HUES6 (cell line): Measurements from ENCODE around the gene ANAPC2.

ENCODE experiments used
- H3K27ac ChIP-seq: 2 replicates; pipeline ENCODE4 v1.7.0; 2013; ENCODE audit warnings: low read depth, mild to moderate bottlenecking, low read length, inconsistent platforms
- H3K27me3 ChIP-seq: 2 replicates; pipeline ENCODE4 v1.6.1; 2013; ENCODE audit warnings: low read length; ENCODE audit not compliant: control insufficient read depth, insufficient read depth
- H3K36me3 ChIP-seq: 2 replicates; pipeline ENCODE4 v1.6.1; 2013; ENCODE audit warnings: low read length; ENCODE audit not compliant: control insufficient read depth, insufficient read depth
- H3K4me1 ChIP-seq: 2 replicates; pipeline ENCODE4 v1.6.1; 2013; ENCODE audit warnings: low read length; ENCODE audit not compliant: control insufficient read depth, insufficient read depth
- H3K4me3 ChIP-seq: 2 replicates; pipeline ENCODE4 v1.5.1; 2013; ENCODE audit warnings: low read depth, low read length
- H3K9ac ChIP-seq: one replicate; pipeline ENCODE4 v1.6.1; 2013; ENCODE audit warnings: mild to moderate bottlenecking, low read length
- H3K9me3 ChIP-seq: 2 replicates; pipeline ENCODE4 v1.6.1; 2013; ENCODE audit warnings: low read depth, low read length; ENCODE audit not compliant: control insufficient read depth, insufficient read depth

ANAPC2 gene

DNA sequence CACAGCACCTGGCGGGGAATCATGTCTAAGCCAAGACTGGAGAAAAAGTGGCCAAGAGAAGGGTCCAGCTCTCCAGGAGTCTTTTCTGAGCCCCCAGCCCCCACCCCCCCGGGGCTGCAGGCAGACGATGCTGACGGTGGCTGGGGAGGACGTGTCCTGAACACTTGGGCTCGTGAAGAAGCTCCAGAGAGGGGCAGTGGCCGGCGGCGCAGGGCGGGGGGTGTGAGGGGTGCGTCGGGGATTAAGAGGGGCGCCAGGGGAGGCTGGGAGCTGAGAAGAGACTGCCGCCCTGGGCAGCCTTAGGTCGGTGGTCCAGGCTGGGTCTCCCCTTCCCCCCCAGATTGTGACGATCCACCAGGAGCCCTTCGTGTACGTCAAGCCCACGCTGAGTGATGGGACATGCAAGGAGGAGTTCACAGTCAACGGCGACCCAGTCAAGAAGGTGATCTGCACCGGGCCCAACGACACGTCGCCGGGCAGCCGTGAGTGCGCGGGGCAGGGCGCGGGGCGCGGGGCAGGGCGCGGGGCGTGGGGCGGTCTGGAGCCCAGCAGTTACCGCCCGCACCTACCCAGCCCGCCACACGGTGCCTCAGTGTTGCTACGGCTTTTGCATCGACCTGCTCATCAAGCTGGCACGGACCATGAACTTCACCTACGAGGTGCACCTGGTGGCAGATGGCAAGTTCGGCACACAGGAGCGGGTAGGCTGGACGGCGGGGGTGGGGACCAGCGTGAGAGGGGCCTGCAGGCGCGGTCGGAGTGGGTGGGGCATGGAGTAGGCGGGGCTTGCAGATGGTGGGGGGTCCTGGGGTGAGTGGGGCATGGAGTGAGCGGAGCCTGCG is 27.4 kb downstream of the ANAPC2 start:
- Histone ChIP-seq H3K27me3 (peaks cover 99% of the 10 kb centered on the region), H3K36me3 (no peaks in the 10 kb centered on the region), H3K9me3 (no peaks in the 10 kb centered on the region), H3K27ac (no peak overlapping the region), H3K9ac (no peak overlapping the region), H3K4me3 (peak overlapping the region; percentile 46), H3K4me1 (peaks cover 6% of the 10 kb centered on the region; the same call in 1 of the 2 replicates)

DNA sequence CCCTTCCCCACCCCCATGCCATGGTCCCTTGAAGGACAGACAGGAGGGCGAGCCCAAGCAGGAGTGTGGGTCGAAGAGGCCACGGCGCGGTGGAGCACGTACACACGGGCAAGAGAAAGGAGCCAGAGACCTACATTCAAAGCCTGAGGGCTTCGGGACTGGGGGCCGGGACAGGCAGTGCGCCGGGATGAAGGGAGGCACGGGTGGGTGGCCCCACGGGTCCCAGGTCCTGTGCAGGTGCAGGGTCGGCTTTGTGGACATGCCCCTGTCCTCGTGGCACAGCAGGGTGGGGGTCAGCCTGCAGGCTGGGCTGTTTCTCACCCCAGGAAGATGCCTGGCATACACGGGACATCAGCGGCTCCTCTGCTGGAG is 28.3 kb downstream of the ANAPC2 start:
- Histone ChIP-seq H3K27ac (no peak overlapping the region), H3K27me3 (peaks cover 99% of the 10 kb centered on the region), H3K9ac (no peak overlapping the region), H3K36me3 (no peaks in the 10 kb centered on the region), H3K4me1 (peaks cover 6% of the 10 kb centered on the region; the same call in 1 of the 2 replicates), H3K4me3 (no peak overlapping the region), H3K9me3 (no peaks in the 10 kb centered on the region)

DNA sequence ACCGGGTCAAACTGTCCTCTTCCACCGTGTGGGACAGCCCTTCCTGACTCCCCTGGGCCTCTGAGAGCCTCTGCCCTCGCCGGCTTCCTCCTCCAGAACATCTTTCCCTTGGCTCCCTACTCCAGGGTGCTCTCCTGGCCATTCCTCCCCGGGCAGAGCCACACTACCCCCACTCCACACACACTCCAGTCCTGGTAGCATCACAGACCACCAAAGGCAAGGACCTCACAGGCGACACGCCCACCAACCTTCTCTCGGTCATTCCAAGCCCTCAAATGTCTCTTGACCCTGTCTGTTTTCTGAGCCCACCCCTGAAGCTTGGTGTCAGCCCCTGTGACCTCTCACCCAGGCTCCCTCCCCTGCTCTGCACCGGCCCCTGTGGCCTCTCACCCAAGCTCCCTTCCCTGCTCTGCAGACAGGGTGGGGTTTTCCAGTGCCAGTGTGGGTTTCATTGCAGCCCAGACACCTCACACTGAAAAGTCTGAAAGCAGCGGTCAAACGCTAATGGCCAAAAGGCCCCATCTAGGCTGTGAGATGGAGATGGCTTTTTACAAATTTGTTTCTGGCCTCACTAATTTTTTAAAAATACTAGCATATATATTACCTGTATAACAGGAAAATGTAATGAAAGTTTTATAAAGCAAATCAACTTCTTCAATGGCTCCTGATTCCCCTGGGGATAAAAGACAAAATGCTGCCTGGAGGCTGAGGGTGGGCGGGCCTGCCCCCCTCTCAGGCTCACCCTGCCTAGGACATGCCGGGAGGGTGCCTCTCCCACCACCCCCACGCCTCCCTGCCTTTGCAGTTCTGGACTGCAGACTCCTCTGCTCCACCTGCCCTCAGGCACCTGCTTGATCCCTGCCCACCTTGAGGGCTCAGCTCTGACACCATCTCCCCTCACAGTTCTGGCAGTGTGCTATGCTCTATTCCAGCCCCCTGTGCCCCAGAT is 29.0 kb downstream of the ANAPC2 start:
- Histone ChIP-seq H3K27ac (no peak overlapping the region), H3K4me1 (peaks cover 6% of the 10 kb centered on the region; the same call in 1 of the 2 replicates), H3K9ac (no peak overlapping the region), H3K4me3 (no peak overlapping the region), H3K36me3 (no peaks in the 10 kb centered on the region), H3K27me3 (peaks cover 98% of the 10 kb centered on the region), H3K9me3 (no peaks in the 10 kb centered on the region)

DNA sequence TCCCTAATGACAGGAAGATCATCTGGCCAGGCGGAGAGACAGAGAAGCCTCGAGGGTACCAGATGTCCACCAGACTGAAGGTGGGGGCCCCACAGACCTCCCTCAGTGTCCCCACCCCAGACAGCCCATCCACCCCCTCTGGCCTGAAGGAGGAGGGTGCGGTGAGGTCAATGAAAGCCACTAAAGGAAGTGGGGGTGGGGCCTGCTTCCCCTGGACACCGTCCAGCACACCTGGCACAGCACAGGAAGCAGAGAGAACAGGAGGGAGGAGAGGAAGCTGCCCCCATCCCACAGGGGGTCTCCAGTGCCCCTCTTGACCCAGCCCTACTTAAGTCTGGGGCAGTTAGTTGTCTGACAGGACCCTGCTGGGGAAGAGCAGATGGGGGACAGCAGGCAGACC is 29.7 kb downstream of the ANAPC2 start:
- H3K9me3 ChIP-seq = no peaks in the 10 kb centered on the region
- H3K36me3 ChIP-seq = no peaks in the 10 kb centered on the region
- no peak overlapping the region for H3K4me3 ChIP-seq
- no peak overlapping the region for H3K9ac ChIP-seq
- H3K27ac ChIP-seq = no peak overlapping the region
- H3K27me3 ChIP-seq = peaks cover 90% of the 10 kb centered on the region
- H3K4me1 ChIP-seq = peaks cover 6% of the 10 kb centered on the region; the same call in 1 of the 2 replicates

DNA sequence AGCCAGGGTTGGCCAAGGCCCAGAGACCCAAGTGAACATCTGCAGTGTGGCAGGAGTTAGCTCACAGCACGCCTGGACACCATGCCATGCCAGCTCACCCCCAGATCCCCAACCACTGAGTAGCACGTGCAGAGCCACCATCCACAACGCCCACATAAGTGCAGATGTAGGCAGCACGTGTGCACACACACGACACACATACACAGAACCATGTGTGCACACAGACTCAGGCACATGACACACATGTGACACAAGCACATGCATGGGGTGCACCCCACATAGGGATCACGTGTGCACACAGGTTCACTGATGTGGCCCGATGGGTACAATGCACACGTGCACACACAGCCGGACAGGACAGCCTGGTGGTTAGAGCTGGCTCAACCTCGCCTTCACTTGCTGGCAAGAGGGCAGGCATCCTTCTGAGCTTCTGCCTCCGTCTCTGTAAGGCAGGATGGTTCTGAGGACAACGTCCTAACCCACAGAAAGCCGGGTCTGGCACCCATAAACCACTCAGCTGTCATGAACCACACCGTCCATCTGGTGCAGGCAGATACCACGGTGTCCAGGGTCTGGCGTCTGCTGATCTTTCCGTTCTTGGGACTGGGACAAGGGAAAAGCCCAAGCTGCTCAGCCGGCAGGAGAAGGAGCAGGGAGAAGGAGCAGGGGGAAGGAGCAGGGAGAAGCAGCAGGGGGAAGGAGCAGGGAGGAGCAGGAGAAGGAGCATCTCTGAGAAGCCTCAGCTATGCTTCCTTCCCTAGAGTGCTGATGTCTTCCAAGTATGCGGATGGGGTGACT is 30.5 kb downstream of the ANAPC2 start:
- H3K4me3 ChIP-seq = no peak overlapping the region
- H3K4me1 ChIP-seq = peaks cover 6% of the 10 kb centered on the region; the same call in 1 of the 2 replicates
- H3K9me3 ChIP-seq = peaks cover 6% of the 10 kb centered on the region; the same call in 1 of the 2 replicates
- H3K27me3 ChIP-seq = peaks cover 82% of the 10 kb centered on the region
- no peak overlapping the region for H3K9ac ChIP-seq
- no peaks in the 10 kb centered on the region for H3K36me3 ChIP-seq
- H3K27ac ChIP-seq = no peak overlapping the region

DNA sequence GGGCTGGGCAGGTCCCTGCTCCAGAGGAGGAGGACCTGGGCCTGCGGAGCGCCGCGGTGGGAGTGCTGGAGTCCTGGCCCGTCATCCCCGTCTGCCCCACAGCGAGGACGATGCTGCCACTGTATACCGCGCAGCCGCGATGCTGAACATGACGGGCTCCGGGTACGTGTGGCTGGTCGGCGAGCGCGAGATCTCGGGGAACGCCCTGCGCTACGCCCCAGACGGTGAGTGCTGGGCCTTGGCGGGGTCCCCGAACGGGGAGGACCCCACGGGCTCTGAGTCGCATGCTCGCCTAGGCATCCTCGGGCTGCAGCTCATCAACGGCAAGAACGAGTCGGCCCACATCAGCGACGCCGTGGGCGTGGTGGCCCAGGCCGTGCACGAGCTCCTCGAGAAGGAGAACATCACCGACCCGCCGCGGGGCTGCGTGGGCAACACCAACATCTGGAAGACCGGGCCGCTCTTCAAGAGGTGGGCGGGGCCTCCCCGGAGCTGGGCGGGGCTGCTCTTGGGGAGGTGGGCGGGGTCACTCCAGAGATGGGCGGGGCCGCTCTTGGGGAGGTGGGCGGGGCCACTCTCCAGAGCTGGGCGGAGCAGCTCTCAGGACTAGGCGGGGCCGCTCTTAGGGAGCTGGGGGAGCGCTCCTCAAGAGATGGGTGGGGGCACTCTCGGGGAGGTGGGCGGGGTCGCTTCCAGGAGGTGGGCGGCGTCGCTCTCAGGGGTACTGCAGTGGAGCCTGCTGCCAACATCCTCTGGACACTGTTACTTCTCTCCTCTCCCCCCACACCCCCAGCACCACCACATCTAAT is 31.6 kb downstream of the ANAPC2 start:
- Histone ChIP-seq H3K36me3 (no peaks in the 10 kb centered on the region), H3K27me3 (peaks cover 72% of the 10 kb centered on the region), H3K9me3 (peaks cover 7% of the 10 kb centered on the region; the same call in 1 of the 2 replicates), H3K27ac (no peak overlapping the region), H3K9ac (no peak overlapping the region), H3K4me3 (peak overlapping the region; percentile 64), H3K4me1 (peaks cover 6% of the 10 kb centered on the region; the same call in 1 of the 2 replicates)

DNA sequence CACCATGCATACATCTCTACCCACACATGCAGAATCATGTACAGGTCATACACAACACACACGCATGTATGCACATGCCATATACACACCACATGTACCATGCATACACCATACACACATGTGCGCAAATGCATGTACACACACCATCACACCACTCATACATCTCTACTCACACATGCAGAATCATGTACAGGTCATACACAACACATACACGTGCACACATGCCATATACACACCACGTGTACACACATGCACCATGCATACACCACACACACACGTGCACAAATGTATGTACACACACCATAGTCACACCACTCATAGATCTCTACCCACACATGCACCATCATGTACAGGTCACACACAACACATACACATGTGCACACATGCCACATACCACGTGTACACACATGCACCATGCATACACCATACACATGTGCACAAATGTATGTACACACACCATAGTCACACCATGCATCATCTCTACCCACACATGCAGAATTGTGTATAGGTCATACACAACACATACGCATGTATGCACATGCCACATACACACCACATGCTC is 35.4 kb downstream of the ANAPC2 start:
- no peak overlapping the region for H3K9ac ChIP-seq
- peaks cover 7% of the 10 kb centered on the region; the same call in 1 of the 2 replicates for H3K9me3 ChIP-seq
- no peak overlapping the region for H3K4me3 ChIP-seq
- peaks cover 53% of the 10 kb centered on the region for H3K27me3 ChIP-seq
- H3K27ac ChIP-seq = no peak overlapping the region
- no peaks in the 10 kb centered on the region for H3K36me3 ChIP-seq
- peaks cover 12% of the 10 kb centered on the region for H3K4me1 ChIP-seq

DNA sequence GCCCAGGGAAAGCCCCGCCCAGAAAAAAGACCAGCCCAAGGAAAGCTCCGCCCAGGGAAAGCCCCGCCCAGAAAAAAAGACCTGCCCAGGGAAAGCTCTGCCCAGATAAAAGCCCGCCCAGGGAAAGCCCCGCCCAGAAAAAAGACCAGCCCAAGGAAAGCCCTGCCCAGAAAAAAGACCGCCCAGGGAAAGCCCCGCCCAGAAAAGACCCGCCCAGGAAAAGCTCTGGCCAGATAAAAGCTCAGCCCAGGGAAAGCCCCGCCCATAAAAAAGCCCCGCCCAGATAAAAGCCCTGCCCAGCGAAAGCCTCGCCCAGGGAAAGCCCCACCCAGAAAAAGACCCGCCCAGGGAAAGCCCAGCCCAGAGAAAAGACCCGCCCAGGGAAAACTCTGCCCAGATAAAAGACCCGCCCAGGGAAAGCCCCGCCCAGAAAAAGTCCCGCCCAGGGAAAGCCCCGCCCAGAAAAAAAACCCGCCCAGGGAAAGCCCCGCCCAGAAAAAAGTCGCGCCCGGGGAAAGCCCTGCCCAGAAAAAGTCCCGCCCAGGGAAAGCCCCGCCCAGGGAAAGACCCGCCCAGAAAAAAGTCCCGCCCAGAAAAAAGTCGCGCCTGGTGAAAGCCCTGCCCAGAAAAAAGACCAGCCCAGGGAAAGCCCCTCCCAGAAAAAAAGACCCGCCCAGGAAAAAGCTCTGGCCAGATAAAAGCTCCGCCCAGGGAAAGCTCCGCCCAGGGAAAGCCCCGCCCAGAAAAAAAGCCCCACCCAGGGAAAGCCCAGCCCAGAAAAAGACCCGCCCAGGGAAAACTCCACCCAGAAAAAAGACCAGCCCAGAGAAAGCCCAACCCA is 37.5 kb downstream of the ANAPC2 start:
- H3K36me3 ChIP-seq = no peaks in the 10 kb centered on the region
- peaks cover 48% of the 10 kb centered on the region for H3K27me3 ChIP-seq
- no peak overlapping the region for H3K4me3 ChIP-seq
- peaks cover 11% of the 10 kb centered on the region for H3K4me1 ChIP-seq
- no peak overlapping the region for H3K9ac ChIP-seq
- H3K27ac ChIP-seq = no peak overlapping the region
- H3K9me3 ChIP-seq = peaks cover 7% of the 10 kb centered on the region; the same call in 1 of the 2 replicates

DNA sequence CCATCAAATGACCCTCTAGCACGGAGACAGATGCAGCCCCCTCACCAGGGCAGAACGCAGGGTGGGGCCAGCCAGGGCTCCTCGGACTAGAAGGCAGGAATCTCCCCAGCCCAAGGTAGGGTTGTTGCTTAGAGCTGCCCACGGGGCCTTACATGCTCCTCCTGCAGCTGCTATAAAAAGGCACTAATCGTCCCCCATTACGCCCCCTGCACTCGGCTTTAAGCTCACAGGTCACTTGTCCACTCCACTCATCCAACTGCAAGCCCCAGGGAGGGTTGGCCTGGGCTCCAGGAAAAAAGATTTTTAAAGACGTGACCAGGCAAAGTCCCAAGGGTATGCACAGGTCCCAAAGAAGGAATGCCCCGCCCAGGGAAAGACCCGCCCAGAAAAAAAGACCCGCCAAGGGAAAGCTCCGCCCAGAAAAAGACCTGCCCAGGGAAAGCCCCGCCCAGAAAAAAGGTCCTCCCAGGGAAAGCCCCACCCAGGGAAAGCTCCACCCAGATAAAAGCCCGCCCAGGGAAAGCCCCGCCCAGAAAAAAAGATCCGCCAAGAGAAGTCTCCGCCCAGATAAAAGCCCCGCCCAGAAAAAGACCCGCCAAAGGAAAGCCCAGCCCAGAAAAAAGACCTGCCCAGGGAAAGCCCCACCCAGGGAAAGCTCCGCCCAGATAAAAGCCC is 38.3 kb downstream of the ANAPC2 start:
- no peak overlapping the region for H3K27ac ChIP-seq
- peak overlapping the region; percentile 37 for H3K4me3 ChIP-seq

More for the DNA sequence above, 38.3 kb downstream of the ANAPC2 start:
- Histone ChIP-seq H3K9me3 (peaks cover 7% of the 10 kb centered on the region; the same call in 1 of the 2 replicates), H3K36me3 (no peaks in the 10 kb centered on the region), H3K27me3 (peaks cover 44% of the 10 kb centered on the region), H3K9ac (no peak overlapping the region), H3K4me1 (peaks cover 11% of the 10 kb centered on the region)
